Right cardiac atrium (tissue), 5 donors: ENCODE results near the gene CDKL4. TPM values are rescaled to one million over a fixed set of nuclear protein-coding genes. Genes with fewer than 3 reads are reported as not detected.
"Not testable (repeated sequence)": the region's sequence is repeated elsewhere in the genome, so short reads cannot be mapped to it uniquely, and the experiment has no call there.

Source experiments
- ATAC-seq, 2 donors: fragments of 200-7000 bp; cut with Tn5 transposase; one replicate each; pipeline versions ENCODE4 v1.8.0 to v1.9.1; 2020; ENCODE audit warnings: moderate library complexity in 2 of 2, mild to moderate bottlenecking in 1 of 2
- DNase-seq, 3 donors: peaks; one replicate each; pipeline ENCODE4 v3.0.0-alpha.2; 2020
- H3K27ac ChIP-seq: one replicate; pipeline ENCODE4 v1.5.1; 2013; ENCODE audit warnings: mild to moderate bottlenecking, low read length, control low read depth, moderate library complexity
- H3K27me3 ChIP-seq: one replicate; pipeline ENCODE4 v1.6.1; 2013; ENCODE audit not compliant: control insufficient read depth, insufficient read depth
- H3K4me1 ChIP-seq: one replicate; pipeline ENCODE4 v1.6.1; 2013; ENCODE audit warnings: low read length; ENCODE audit not compliant: control insufficient read depth, insufficient read depth
- H3K4me3 ChIP-seq: one replicate; pipeline ENCODE4 v1.5.1; 2013; ENCODE audit warnings: low read length, control low read depth
- H3K9me3 ChIP-seq: one replicate; pipeline ENCODE4 v1.6.1; 2013; ENCODE audit warnings: low read length; ENCODE audit not compliant: control insufficient read depth
- WGBS: extraction: QIAGEN DNeasy Blood & Tissue Kit; methylation state at CpG from one replicate; pipeline ENCODE4 v1.1.7; 2013; 5-methylcytosine and 5-hydroxymethylcytosine counted together
- intact Hi-C, 4 donors: fragments of 100-400 bp; cut with DNase I; formaldehyde crosslinking; loops; one replicate each; pipeline versions ENCODE4 v1.11.0 to v1.14.0; 2022 to 2023
- polyA plus RNA-seq: library from polyadenylated mRNA; stranded (reverse); fragments of 200-250 nt; gene quantifications from one replicate; pipeline ENCODE4 v1.2.3, GENCODE V29; 2013
- total RNA-seq, 4 donors: library from RNA; stranded (reverse); fragmentation: NEBNext Ultra II Directional; extraction: Animal tissue kit (Norgen Biotek cat#: 25700); gene quantifications; one replicate each; pipeline ENCODE4 v1.2.1, GENCODE V29; 2021
- donor health status: healthy with polysubstance abuse.
- donor health status: DM: no; HTN: yes; CAD: no.
- donor health status: DM: no; HTN: no; CAD: no.
- donor health status: DM: no; HTN: yes; CAD: no; lungs with severe emphysema.
- donor health status: DM: yes; HTN: yes; CAD: no.

Gene CDKL4
- total and polyA plus RNA-seq, 5 donors: 0.05 to 2.2 (median 1.1) TPM

GRCh38 chr2:39176997-39177396 lies 66.8 kb downstream of the CDKL4 start:
- no peaks in the 10 kb centered on the region for H3K9me3 ChIP-seq
- H3K4me1 ChIP-seq: no peaks in the 10 kb centered on the region
- no peak overlapping the region for H3K4me3 ChIP-seq
- WGBS: 79% methylated on average over 4 of the region's 4 CpGs
- no peak overlapping the region for H3K27ac ChIP-seq
- intact Hi-C loops: no loop called here
- no peaks in the 10 kb centered on the region for H3K27me3 ChIP-seq
- ATAC-seq (no peak), DNase-seq (no peak)

- no peak for ATAC-seq
- Histone ChIP-seq H3K27me3 (no peaks in the 10 kb centered on the region), H3K4me1 (no peaks in the 10 kb centered on the region), H3K9me3 (no peaks in the 10 kb centered on the region), H3K27ac (no peak overlapping the region), H3K4me3 (no peak overlapping the region)
- whole genome bisulfite sequencing: 65% methylated on average over 5 of the region's 5 CpGs
- no peak for DNase-seq
- intact Hi-C loops: no loop called here
Observed at GRCh38 chr2:39175026-39175812, 68.6 kb downstream of the CDKL4 start.

- DNase-seq (no peak), ATAC-seq (no peak)
- 97% methylated on average over 8 of the region's 8 CpGs for WGBS
- H3K4me3 ChIP-seq: no peak overlapping the region
- H3K27me3 ChIP-seq: no peaks in the 10 kb centered on the region
- intact Hi-C loops: no loop called here
- no peaks in the 10 kb centered on the region for H3K9me3 ChIP-seq
- no peaks in the 10 kb centered on the region for H3K4me1 ChIP-seq
- no peak overlapping the region for H3K27ac ChIP-seq
Observed at GRCh38 chr2:39174022-39174421, 69.7 kb downstream of the CDKL4 start.

GRCh38 chr2:39172047-39172706 lies 71.6 kb downstream of the CDKL4 start:
- ATAC-seq, H3K27ac ChIP-seq, H3K4me3 ChIP-seq, H3K9me3 ChIP-seq, H3K27me3 ChIP-seq, H3K4me1 ChIP-seq, DNase-seq, intact Hi-C loops: not testable (repeated sequence)
- 95% methylated on average over 10 of the region's 10 CpGs for WGBS

- Histone ChIP-seq H3K4me3 (no peak overlapping the region), H3K27me3 (no peaks in the 10 kb centered on the region), H3K27ac (no peak overlapping the region), H3K9me3 (no peaks in the 10 kb centered on the region), H3K4me1 (no peaks in the 10 kb centered on the region)
- ATAC-seq (no peak), DNase-seq (no peak)
- WGBS: 93% methylated on average over 7 of the region's 7 CpGs
- intact Hi-C loops: no loop called here
Observed at GRCh38 chr2:39171621-39172020, 72.1 kb downstream of the CDKL4 start.

- ATAC-seq: no peak
- H3K4me3 ChIP-seq: no peak overlapping the region
- DNase-seq: no peak
- H3K4me1 ChIP-seq: no peaks in the 10 kb centered on the region
- H3K27me3 ChIP-seq: no peaks in the 10 kb centered on the region
- no peaks in the 10 kb centered on the region for H3K9me3 ChIP-seq
- WGBS: 87% methylated on average over 4 of the region's 4 CpGs
- H3K27ac ChIP-seq: no peak overlapping the region
- intact Hi-C loops: no loop called here
Observed at GRCh38 chr2:39164089-39164488, 79.7 kb downstream of the CDKL4 start.

- no peak overlapping the region for H3K27ac ChIP-seq
- no peaks in the 10 kb centered on the region for H3K4me1 ChIP-seq
- no peak for DNase-seq
- no peaks in the 10 kb centered on the region for H3K27me3 ChIP-seq
- H3K4me3 ChIP-seq: no peak overlapping the region
- WGBS: 35% methylated on average over 3 of the region's 3 CpGs
- ATAC-seq: no peak
- H3K9me3 ChIP-seq: no peaks in the 10 kb centered on the region
- intact Hi-C loops: no loop called here
Observed at GRCh38 chr2:39160982-39161381, 82.8 kb downstream of the CDKL4 start.

- DNase-seq: no peak
- no peak for ATAC-seq
- WGBS: 92% methylated on average over 2 of the region's 2 CpGs
- no peaks in the 10 kb centered on the region for H3K27me3 ChIP-seq
- H3K4me3 ChIP-seq: no peak overlapping the region
- H3K4me1 ChIP-seq: no peaks in the 10 kb centered on the region
- intact Hi-C loops: no loop called here
- no peak overlapping the region for H3K27ac ChIP-seq
- no peaks in the 10 kb centered on the region for H3K9me3 ChIP-seq
Observed at GRCh38 chr2:39159283-39159682, 84.5 kb downstream of the CDKL4 start.

- intact Hi-C loops: no loop called here
- Histone ChIP-seq H3K27ac (no peak overlapping the region), H3K9me3 (no peaks in the 10 kb centered on the region), H3K4me3 (no peak overlapping the region), H3K4me1 (no peaks in the 10 kb centered on the region), H3K27me3 (no peaks in the 10 kb centered on the region)
- 91% methylated on average over 4 of the region's 4 CpGs for WGBS
- no peak for DNase-seq
- ATAC-seq: no peak
Observed at GRCh38 chr2:39158351-39158750, 85.4 kb downstream of the CDKL4 start.

- no peak for ATAC-seq
Observed at GRCh38 chr2:39156846-39157245, 86.9 kb downstream of the CDKL4 start.

GRCh38 chr2:39156107-39156506 lies 87.7 kb downstream of the CDKL4 start:
- no peak for DNase-seq
- H3K4me3 ChIP-seq: no peak overlapping the region
- intact Hi-C loops: no loop called here
- H3K27me3 ChIP-seq: no peaks in the 10 kb centered on the region
- no peak for ATAC-seq
- H3K9me3 ChIP-seq: no peaks in the 10 kb centered on the region
- H3K27ac ChIP-seq: no peak overlapping the region
- no peaks in the 10 kb centered on the region for H3K4me1 ChIP-seq

More at GRCh38 chr2:39156846-39157245, 86.9 kb downstream of the CDKL4 start:
- DNase-seq: no peak
- intact Hi-C loops: no loop called here
- Histone ChIP-seq H3K4me3 (no peak overlapping the region), H3K27me3 (no peaks in the 10 kb centered on the region), H3K9me3 (no peaks in the 10 kb centered on the region), H3K4me1 (no peaks in the 10 kb centered on the region), H3K27ac (no peak overlapping the region)
- WGBS: 85% methylated on average over 6 of the region's 6 CpGs
